Neural progenitor cell (in vitro differentiated cells): ENCODE measurements around the gene AUTS2. TPM values are rescaled to one million over a fixed set of nuclear protein-coding genes. Genes with fewer than 3 reads are reported as not detected.

Source experiments
- DNase-seq: peaks from one replicate; pipeline ENCODE4 v3.0.0-alpha.2; 2016; ENCODE audit warnings: low spot score
- H2AFZ ChIP-seq: fragments of 200-600 bp; sonication (generic); replicated peaks from 2 replicates; pipeline ENCODE4 v1.6.1; 2016; ENCODE audit warnings: antibody characterized with exemption
- H3F3A ChIP-seq: fragments of 200-600 bp; sonication (generic); 2 replicates; pipeline ENCODE4 v1.6.1; 2016; ENCODE audit warnings: antibody characterized with exemption, low read depth
- H3K27ac ChIP-seq: fragments of 200-600 bp; sonication (generic); 2 replicates; pipeline ENCODE4 v1.5.1; 2016; ENCODE audit warnings: mild to moderate bottlenecking
- H3K27me3 ChIP-seq: fragments of 200-600 bp; sonication (generic); 2 replicates; pipeline ENCODE4 v1.6.1; 2016; ENCODE audit warnings: mild to moderate bottlenecking, moderate library complexity
- H3K36me3 ChIP-seq: fragments of 200-600 bp; sonication (generic); 2 replicates; pipeline ENCODE4 v1.5.1; 2016
- H3K4me1 ChIP-seq: fragments of 200-600 bp; sonication (generic); 2 replicates; pipeline ENCODE4 v1.6.1; 2016; ENCODE audit warnings: mixed run types
- H3K4me2 ChIP-seq: fragments of 200-600 bp; sonication (generic); 2 replicates; pipeline ENCODE4 v1.6.1; 2016
- H3K4me3 ChIP-seq: fragments of 200-600 bp; sonication (generic); 2 replicates; pipeline ENCODE4 v1.5.1; 2016
- H3K79me2 ChIP-seq: fragments of 200-600 bp; sonication (generic); 2 replicates; pipeline ENCODE4 v1.6.1; 2016; ENCODE audit warnings: low read depth
- H3K9ac ChIP-seq: fragments of 200-600 bp; sonication (generic); 2 replicates; pipeline ENCODE4 v1.6.1; 2016
- H3K9me3 ChIP-seq: fragments of 200-600 bp; sonication (generic); 2 replicates; pipeline ENCODE4 v1.5.1; 2016; ENCODE audit warnings: low read depth
- H4K20me1 ChIP-seq: fragments of 200-600 bp; sonication (generic); 2 replicates; pipeline ENCODE4 v1.6.1; 2016; ENCODE audit warnings: low read depth
- H3K27ac Mint-ChIP-seq: 3 replicates; pipeline ENCODE4 v1.8.0; 2021; ENCODE audit warnings: mixed read lengths
- H3K27me3 Mint-ChIP-seq: 2 replicates; pipeline ENCODE4 v1.8.0; 2022; ENCODE audit warnings: low read depth, mild to moderate bottlenecking, inconsistent platforms, moderate library complexity, mixed read lengths; ENCODE audit not compliant: insufficient read depth
- H3K36me3 Mint-ChIP-seq: 3 replicates; pipeline ENCODE4 v1.8.0; 2021; ENCODE audit warnings: mixed read lengths
- H3K4me1 Mint-ChIP-seq: 3 replicates; pipeline ENCODE4 v1.8.0; 2021; ENCODE audit warnings: mixed read lengths
- H3K4me3 Mint-ChIP-seq: 3 replicates; pipeline ENCODE4 v1.8.0; 2021; ENCODE audit warnings: mild to moderate bottlenecking, moderate library complexity, mixed read lengths
- H3K9me3 Mint-ChIP-seq: 3 replicates; pipeline ENCODE4 v1.8.0; 2020; ENCODE audit warnings: mixed read lengths
- EZH2 ChIP-seq: fragments of 200-600 bp; sonication (generic); IDR thresholded peaks from 2 replicates; pipeline ENCODE4 v1.6.1; 2017; ENCODE audit warnings: antibody characterized with exemption, mild to moderate bottlenecking, moderate library complexity
- EZH2phosphoT487 ChIP-seq: fragments of 200-600 bp; sonication (generic); IDR thresholded peaks from 2 replicates; pipeline ENCODE4 v1.6.1; 2017; ENCODE audit warnings: antibody characterized with exemption
- total RNA-seq: library from RNA; depleted of rRNA; stranded (reverse); fragments of >200 nt; gene quantifications from 2 replicates; pipeline ENCODE4 v1.2.3, GENCODE V29; 2015; ENCODE audit warnings: low replicate concordance
- TF ChIP-seq, protein P1 (sequence below): fragments of 200-600 bp; sonication (generic); IDR thresholded peaks from 2 replicates; pipeline ENCODE4 v1.5.1; 2017; ENCODE audit warnings: antibody characterized with exemption, mild to moderate bottlenecking

AUTS2 gene
- total RNA-seq, 1 donor from 2014 or later = 50.0 TPM

DNA sequence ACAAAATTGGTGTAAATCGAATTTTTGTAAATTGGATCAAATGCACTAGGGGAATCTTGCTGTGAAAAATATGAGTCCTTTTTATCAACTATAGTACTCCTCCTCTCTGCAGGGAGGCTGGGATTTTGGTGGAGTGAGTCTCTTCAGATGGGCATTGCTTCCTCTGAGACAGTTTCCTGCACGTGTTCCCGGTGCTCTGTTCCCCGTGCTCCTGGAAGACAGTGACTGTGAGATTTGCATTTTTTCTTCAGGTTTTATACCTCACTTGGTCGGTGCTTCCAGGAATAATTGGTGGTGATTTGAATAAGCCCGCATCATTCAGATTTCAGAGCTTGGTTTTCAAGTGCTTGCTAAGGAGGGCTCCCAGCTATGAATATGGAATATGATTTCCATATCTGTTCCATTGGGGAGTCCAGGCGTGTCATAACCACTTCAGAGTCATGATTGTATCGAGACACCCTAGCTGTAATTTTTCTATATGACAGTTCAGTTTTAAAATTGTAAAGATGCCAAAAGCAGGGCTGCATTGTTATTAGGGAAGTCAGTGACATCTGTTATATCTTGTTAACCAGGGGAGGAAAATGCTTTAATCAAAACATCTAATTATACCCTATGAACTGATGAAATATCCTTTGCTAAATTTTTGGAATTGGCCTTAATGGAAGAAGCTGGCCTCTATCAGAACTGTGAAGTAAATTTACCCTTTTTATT is 12.3 kb downstream of the AUTS2 start:
- peaks cover 11% of the 10 kb centered on the region for H3F3A ChIP-seq
- no peak overlapping the region for H3K9ac ChIP-seq
- Mint-ChIP-seq H3K27me3 (no peaks in the 10 kb centered on the region), H3K36me3 (peaks cover 3% of the 10 kb centered on the region), H3K27ac (no peak overlapping the region), H3K9me3 (no peaks in the 10 kb centered on the region), H3K4me3 (no peak overlapping the region), H3K4me1 (peaks cover 56% of the 10 kb centered on the region)
- H3K4me3 ChIP-seq = no peak overlapping the region
- H2AFZ ChIP-seq = no peak overlapping the region
- TF ChIP-seq, protein P1, sequence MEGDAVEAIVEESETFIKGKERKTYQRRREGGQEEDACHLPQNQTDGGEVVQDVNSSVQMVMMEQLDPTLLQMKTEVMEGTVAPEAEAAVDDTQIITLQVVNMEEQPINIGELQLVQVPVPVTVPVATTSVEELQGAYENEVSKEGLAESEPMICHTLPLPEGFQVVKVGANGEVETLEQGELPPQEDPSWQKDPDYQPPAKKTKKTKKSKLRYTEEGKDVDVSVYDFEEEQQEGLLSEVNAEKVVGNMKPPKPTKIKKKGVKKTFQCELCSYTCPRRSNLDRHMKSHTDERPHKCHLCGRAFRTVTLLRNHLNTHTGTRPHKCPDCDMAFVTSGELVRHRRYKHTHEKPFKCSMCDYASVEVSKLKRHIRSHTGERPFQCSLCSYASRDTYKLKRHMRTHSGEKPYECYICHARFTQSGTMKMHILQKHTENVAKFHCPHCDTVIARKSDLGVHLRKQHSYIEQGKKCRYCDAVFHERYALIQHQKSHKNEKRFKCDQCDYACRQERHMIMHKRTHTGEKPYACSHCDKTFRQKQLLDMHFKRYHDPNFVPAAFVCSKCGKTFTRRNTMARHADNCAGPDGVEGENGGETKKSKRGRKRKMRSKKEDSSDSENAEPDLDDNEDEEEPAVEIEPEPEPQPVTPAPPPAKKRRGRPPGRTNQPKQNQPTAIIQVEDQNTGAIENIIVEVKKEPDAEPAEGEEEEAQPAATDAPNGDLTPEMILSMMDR = no peak
- TF ChIP-seq EZH2phosphoT487 (no peak), EZH2 (no peak)
- no peaks in the 10 kb centered on the region for H3K36me3 ChIP-seq
- no peaks in the 10 kb centered on the region for H3K9me3 ChIP-seq
- H3K4me2 ChIP-seq = no peak overlapping the region
- no peaks in the 10 kb centered on the region for H3K79me2 ChIP-seq
- H4K20me1 ChIP-seq = peaks cover 89% of the 10 kb centered on the region
- no peak overlapping the region for H3K27ac ChIP-seq
- H3K27me3 ChIP-seq = peaks cover 99% of the 10 kb centered on the region
- DNase-seq = no peak
- peaks cover 25% of the 10 kb centered on the region for H3K4me1 ChIP-seq

GRCh38 chr7:69612981-69613380 is 14.7 kb downstream of the AUTS2 start:
- H4K20me1 ChIP-seq = peaks cover 88% of the 10 kb centered on the region
- Mint-ChIP-seq H3K27ac (no peak overlapping the region), H3K36me3 (peaks cover 3% of the 10 kb centered on the region), H3K9me3 (no peaks in the 10 kb centered on the region), H3K4me1 (peaks cover 66% of the 10 kb centered on the region), H3K4me3 (no peak overlapping the region), H3K27me3 (no peaks in the 10 kb centered on the region)
- no peaks in the 10 kb centered on the region for H3K9me3 ChIP-seq
- H2AFZ ChIP-seq = no peak overlapping the region
- H3K79me2 ChIP-seq = no peaks in the 10 kb centered on the region
- no peaks in the 10 kb centered on the region for H3K36me3 ChIP-seq
- peaks cover 11% of the 10 kb centered on the region for H3F3A ChIP-seq
- TF ChIP-seq EZH2phosphoT487 (no peak), EZH2 (no peak)
- TF ChIP-seq, protein P1 = no peak
- H3K4me3 ChIP-seq = no peak overlapping the region
- H3K4me1 ChIP-seq = peaks cover 35% of the 10 kb centered on the region
- H3K4me2 ChIP-seq = no peak overlapping the region
- DNase-seq = no peak
- no peak overlapping the region for H3K9ac ChIP-seq
- no peak overlapping the region for H3K27ac ChIP-seq
- H3K27me3 ChIP-seq = peaks cover 99% of the 10 kb centered on the region

DNA sequence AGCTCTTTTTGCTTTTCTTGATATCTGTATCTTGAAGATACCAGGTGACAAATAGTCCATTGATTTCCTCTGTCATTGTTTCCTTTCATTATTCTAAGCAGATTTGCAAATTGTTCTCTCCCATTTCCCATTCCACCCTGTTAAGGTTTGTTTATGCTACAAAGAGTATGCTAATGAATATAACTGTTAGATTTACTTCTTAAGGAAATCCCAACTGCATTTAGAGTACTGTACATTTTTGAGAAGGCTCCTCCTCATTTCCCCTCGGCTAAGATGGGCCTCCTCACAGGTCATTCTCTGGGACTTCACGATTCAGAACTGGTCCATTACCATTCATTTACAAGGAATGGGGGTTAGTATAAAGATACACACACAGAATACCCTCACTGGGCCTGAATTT is 15.6 kb downstream of the AUTS2 start:
- Histone ChIP-seq H3K79me2 (no peaks in the 10 kb centered on the region), H3K9me3 (no peaks in the 10 kb centered on the region), H3K4me2 (no peak overlapping the region), H2AFZ (no peak overlapping the region), H3K4me1 (peaks cover 28% of the 10 kb centered on the region), H3K27me3 (peaks cover 99% of the 10 kb centered on the region), H3K4me3 (no peak overlapping the region), H3K9ac (no peak overlapping the region), H3K27ac (no peak overlapping the region), H3K36me3 (no peaks in the 10 kb centered on the region), H4K20me1 (peaks cover 88% of the 10 kb centered on the region), H3F3A (peaks cover 9% of the 10 kb centered on the region)
- Mint-ChIP-seq H3K36me3 (peaks cover 3% of the 10 kb centered on the region), H3K27ac (no peak overlapping the region), H3K9me3 (no peaks in the 10 kb centered on the region), H3K27me3 (no peaks in the 10 kb centered on the region), H3K4me1 (peaks cover 57% of the 10 kb centered on the region), H3K4me3 (no peak overlapping the region)
- TF ChIP-seq EZH2phosphoT487 (no peak), EZH2 (no peak)
- TF ChIP-seq, protein P1 = no peak
- DNase-seq = no peak
